BLaER1 treated with 17β-estradiol and CSF1 and Interleukin-3, amounts not matched to agents 10 nM and 100 nM (cell line): ENCODE data around the gene ZNF282.
"Not testable (repeated sequence)": the region's sequence is repeated elsewhere in the genome, so short reads cannot be mapped to it uniquely, and the experiment has no call there.

Experiments
- H3K27ac ChIP-seq, 11 experiments: shearing (Covaris generic); formaldehyde crosslinking; 2 replicates each; pipeline ENCODE4 v1.8.1; 2022
- H3K27me3 ChIP-seq, 11 experiments: shearing (Covaris generic); formaldehyde crosslinking; 2 replicates each; pipeline ENCODE4 v1.8.1; 2022
- H3K36me3 ChIP-seq, 11 experiments: shearing (Covaris generic); formaldehyde crosslinking; 2 replicates each; pipeline ENCODE4 v1.8.1; 2022
- H3K4me1 ChIP-seq, 10 experiments: shearing (Covaris generic); formaldehyde crosslinking; 2 replicates each; pipeline ENCODE4 v1.8.1; 2022
- H3K4me2 ChIP-seq, 11 experiments: shearing (Covaris generic); formaldehyde crosslinking; 2 replicates each; pipeline ENCODE4 v1.8.1; 2022
- H3K4me3 ChIP-seq, 10 experiments: shearing (Covaris generic); formaldehyde crosslinking; 2 replicates each; pipeline ENCODE4 v1.8.1; 2022
- H3K9ac ChIP-seq, 11 experiments: shearing (Covaris generic); formaldehyde crosslinking; 2 replicates each; pipeline ENCODE4 v1.8.1; 2022
- H3K9me3 ChIP-seq, 11 experiments: shearing (Covaris generic); formaldehyde crosslinking; replicated peaks in 1 of 11; 2 replicates each; pipeline ENCODE4 v1.8.1; 2022
- H4K20me1 ChIP-seq, 11 experiments: shearing (Covaris generic); formaldehyde crosslinking; 2 replicates each; pipeline ENCODE4 v1.8.1; 2022
- Cebpa-rat ChIP-seq, 11 experiments: shearing (Covaris generic); IDR thresholded peaks; 2 replicates each; pipeline ENCODE4 v1.8.1; 2022

Gene ZNF282

DNA sequence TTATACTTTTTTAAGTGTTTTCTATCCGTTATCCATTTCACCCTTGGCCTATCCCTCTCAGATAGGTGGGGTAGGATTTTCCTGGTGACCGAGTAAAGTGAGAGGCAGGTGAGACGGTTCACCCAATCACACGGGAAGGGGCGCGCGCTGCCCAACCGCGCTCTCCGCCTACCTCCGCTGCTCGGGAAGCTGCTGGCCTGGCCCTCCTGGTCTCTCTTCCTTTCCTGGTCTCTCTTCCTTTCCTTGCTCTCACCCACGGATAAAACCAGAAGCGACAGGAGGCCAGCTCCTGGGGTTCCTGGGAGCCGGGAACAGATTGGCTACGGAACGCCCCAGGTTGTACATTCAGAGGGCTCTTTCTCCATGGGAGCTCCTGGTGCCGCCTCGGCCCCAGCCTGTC, 29.8 kb downstream of the ZNF282 start:
- Histone ChIP-seq H3K9me3 (no peaks in the 10 kb centered on the region), H3K27ac (no peak overlapping the region), H3K4me1 (peaks cover 0 to 21% (median 15%) of the 10 kb centered on the region in 10 experiments; a peak in 17 of 20 replicates), H3K4me3 (no peak overlapping the region), H3K4me2 (no peak overlapping the region), H3K27me3 (no peaks in the 10 kb centered on the region), H3K36me3 (peaks cover 39 to 67% (median 63%) of the 10 kb centered on the region in 11 experiments), H4K20me1 (peaks cover 0 to 39% (median 14%) of the 10 kb centered on the region in 11 experiments; a peak in 10 of 22 replicates), H3K9ac (no peak overlapping the region)
- no peak for TF ChIP-seq Cebpa-rat (IDR thresholded peaks at IDR 0.05)

DNA sequence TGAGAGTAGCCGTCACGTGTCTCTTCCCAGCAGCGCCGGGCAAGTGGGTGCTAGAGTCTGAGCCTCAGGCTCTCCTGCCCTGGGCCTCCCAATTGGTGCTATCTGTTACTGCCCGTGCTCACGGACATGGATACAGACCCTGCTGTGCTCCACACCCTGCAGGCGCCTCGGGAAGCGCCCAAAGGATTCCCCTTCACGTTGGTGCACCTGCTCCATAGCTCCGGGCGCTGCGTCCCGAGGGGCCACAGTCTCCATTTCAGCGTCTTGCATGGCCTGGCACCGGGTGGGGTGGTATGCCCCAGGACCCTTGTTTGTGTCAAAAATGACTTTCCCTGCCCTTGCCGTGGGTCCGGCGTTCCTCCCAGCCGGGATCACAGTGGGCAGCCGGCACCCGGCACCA, 30.3 kb downstream of the ZNF282 start:
- Histone ChIP-seq H3K4me3 (no peak overlapping the region), H3K27me3 (no peaks in the 10 kb centered on the region), H3K36me3 (peaks cover 39 to 62% (median 58%) of the 10 kb centered on the region in 11 experiments), H3K27ac (no peak overlapping the region), H3K4me1 (peaks cover 0 to 21% (median 14%) of the 10 kb centered on the region in 10 experiments; a peak in 17 of 20 replicates), H3K9me3 (no peaks in the 10 kb centered on the region), H3K9ac (no peak overlapping the region), H3K4me2 (no peak overlapping the region), H4K20me1 (peaks cover 0 to 37% (median 14%) of the 10 kb centered on the region in 11 experiments; a peak in 10 of 22 replicates)
- no peak for TF ChIP-seq Cebpa-rat (IDR thresholded peaks at IDR 0.05)

DNA sequence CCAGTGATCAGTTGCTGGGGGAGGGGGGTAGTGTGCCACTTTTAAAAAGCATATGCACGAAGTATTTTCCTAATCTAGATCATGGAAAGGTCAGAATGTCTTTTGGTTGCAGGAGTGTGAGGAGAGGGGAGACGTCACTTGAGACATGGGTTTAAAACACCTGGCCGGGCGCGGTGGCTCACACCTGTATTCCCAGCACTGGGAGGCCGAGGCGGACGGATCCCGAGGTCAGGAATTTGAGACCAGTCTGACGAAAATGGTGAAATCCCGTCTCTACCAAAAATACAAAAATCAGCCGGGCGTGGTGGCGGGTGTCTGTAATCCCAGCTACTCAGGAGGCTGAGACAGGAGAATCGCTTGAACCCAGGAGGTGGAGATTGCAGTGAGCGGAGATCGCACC, 31.0 kb downstream of the ZNF282 start:
- H3K27me3 ChIP-seq, H3K27ac ChIP-seq, H3K9ac ChIP-seq, H3K4me2 ChIP-seq, H3K9me3 ChIP-seq, H3K4me3 ChIP-seq: not testable (repeated sequence)
- peaks cover 0 to 21% (median 14%) of the 10 kb centered on the region in 10 experiments; a peak in 17 of 20 replicates for H3K4me1 ChIP-seq
- peaks cover 33 to 55% (median 51%) of the 10 kb centered on the region in 11 experiments for H3K36me3 ChIP-seq
- H4K20me1 ChIP-seq, result peaks cover 0 to 30% (median 8%) of the 10 kb centered on the region in 11 experiments; a peak in 10 of 22 replicates

DNA sequence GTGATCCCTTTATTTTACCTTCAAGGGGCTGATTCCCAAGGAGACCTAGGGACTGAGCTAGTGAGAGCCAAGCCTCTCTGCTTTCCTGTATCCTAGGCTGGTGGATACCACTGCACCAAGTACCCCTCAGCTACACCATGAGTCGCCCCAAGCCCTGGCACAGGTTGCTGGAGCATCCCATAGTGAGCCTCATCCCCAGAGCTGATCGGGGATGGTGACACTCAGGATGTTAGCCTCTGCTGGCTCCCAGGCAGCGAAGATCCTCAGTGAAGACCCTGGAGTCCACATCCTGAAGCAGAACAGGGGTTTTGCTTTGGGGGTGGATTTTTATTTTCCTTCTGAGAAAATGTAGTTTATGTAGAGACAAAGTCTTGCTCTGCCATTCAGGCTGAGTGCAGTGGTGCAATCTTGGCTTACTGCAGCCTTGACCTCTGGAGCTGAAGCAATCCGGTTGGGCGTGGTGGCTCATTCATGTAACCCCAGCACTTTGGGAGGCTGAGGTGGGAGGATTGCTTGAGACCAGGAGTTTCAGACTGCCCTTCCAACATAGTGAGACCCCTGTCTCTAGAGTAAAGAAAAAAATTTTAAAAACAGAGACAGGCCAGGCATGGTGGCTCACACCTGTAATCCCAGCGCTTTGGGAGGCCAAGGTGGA, 31.6 kb downstream of the ZNF282 start:
- peaks cover 29 to 51% (median 46%) of the 10 kb centered on the region in 11 experiments for H3K36me3 ChIP-seq
- no peak for TF ChIP-seq Cebpa-rat (IDR thresholded peaks at IDR 0.05)
- H3K9ac ChIP-seq, result no peak overlapping the region
- peaks cover 0 to 27% (median 6%) of the 10 kb centered on the region in 11 experiments; a peak in 10 of 22 replicates for H4K20me1 ChIP-seq
- no peak overlapping the region for H3K27ac ChIP-seq
- no peak overlapping the region for H3K4me2 ChIP-seq
- H3K27me3 ChIP-seq, result no peaks in the 10 kb centered on the region
- H3K4me3 ChIP-seq, result no peak overlapping the region
- H3K9me3 ChIP-seq, result no peaks in the 10 kb centered on the region
- peaks cover 0 to 21% (median 14%) of the 10 kb centered on the region in 10 experiments; a peak in 17 of 20 replicates for H3K4me1 ChIP-seq

DNA sequence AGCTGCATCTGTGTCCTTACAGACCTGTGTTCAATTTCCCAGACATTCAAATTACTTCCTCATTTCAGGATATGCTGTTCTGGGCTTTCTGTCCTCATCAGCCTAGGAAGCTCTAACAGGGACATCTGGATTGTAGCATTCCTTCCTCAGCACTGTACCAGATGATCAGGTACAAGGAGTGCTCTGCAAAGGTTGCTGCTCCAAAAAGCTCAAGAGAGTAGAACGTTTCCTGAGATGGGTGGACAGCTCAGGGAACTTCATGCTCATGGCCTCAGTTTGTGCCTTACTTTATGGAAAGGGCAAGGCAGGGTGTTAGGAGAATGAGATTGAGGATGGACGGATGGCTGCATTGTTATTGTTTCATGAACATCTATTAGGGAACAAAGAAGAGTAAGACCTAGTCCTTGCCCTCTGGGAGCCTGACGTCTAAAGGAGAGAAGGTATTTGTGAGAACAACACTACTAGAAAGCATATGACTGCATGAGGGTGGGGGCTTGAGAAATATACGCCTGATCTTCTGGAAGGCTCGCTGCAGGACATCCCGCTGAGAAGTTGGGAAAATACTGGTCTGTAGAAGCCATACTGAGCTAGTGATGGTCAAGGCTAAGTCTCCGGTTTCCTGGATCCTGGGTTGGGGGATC, 33.6 kb downstream of the ZNF282 start:
- Histone ChIP-seq H3K27me3 (no peaks in the 10 kb centered on the region), H3K36me3 (peaks cover 19 to 34% (median 31%) of the 10 kb centered on the region in 11 experiments), H3K4me1 (peaks cover 0 to 21% (median 14%) of the 10 kb centered on the region in 10 experiments; a peak in 17 of 20 replicates), H3K9ac (no peak overlapping the region), H3K9me3 (no peaks in the 10 kb centered on the region), H3K4me3 (no peak overlapping the region), H4K20me1 (peaks cover 0 to 20% (median 6%) of the 10 kb centered on the region in 11 experiments; a peak in 9 of 22 replicates), H3K4me2 (peak overlapping the region in 8 of 11 experiments; percentile 4 to 50 (median 29); a peak in 11 of 22 replicates), H3K27ac (no peak overlapping the region)
- no peak for TF ChIP-seq Cebpa-rat (IDR thresholded peaks at IDR 0.05)

DNA sequence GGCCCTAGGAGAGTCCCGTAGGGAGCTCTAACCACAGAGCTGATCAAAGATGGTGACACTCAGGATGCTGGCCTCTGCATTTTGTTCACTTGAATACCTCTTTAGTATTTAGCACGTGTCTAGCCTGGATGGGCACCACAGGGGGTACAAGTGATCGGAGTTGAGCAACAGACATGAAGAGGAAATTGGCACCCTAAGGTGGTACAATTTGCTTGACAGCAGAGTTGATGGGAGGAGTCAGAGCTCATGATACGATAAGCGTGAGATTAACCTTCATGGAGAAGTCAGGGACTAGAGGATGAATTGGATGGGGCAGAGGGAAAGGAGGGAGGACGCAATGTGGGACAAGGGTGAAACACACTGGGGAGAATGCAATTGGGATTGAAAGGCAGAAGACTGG, 34.2 kb downstream of the ZNF282 start:
- Histone ChIP-seq H3K9ac (no peak overlapping the region), H3K4me3 (no peak overlapping the region), H3K36me3 (peaks cover 14 to 29% (median 26%) of the 10 kb centered on the region in 11 experiments), H3K9me3 (no peaks in the 10 kb centered on the region), H3K4me2 (peak overlapping the region in 6 of 11 experiments; percentile 4 to 50 (median 36); a peak in 10 of 22 replicates), H3K27ac (no peak overlapping the region), H4K20me1 (peaks cover 0 to 20% (median 6%) of the 10 kb centered on the region in 11 experiments; a peak in 9 of 22 replicates), H3K27me3 (no peaks in the 10 kb centered on the region), H3K4me1 (peaks cover 0 to 21% (median 14%) of the 10 kb centered on the region in 10 experiments; a peak in 17 of 20 replicates)
- TF ChIP-seq Cebpa-rat (IDR thresholded peaks at IDR 0.05), result no peak

DNA sequence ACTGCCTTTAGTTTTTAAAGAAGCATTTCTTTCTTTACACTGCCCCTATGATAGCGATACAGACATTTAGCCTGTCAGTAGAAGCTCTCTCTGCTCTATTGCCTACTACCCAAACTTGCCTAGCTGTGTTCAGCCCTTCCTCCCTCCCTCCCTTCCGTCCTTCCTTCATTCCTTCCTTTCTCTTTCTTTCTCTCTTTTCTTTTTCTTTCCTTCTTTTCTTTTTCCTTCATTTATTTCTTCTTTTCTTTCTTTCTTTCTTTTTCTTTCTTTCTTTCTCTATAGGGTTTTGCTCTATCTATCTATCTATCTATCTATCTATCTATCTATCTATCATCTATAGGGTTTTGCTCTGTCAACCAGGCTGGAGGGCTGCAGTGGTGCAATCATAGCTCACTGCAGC, 37.0 kb downstream of the ZNF282 start:
- Histone ChIP-seq H3K9me3 (peaks cover 0 to 5% (median 0%) of the 10 kb centered on the region in 11 experiments; a peak in 2 of 22 replicates), H3K9ac (no peak overlapping the region), H3K4me3 (no peak overlapping the region), H3K27me3 (no peaks in the 10 kb centered on the region), H3K27ac (no peak overlapping the region), H4K20me1 (peaks cover 0 to 7% (median 0%) of the 10 kb centered on the region in 11 experiments; a peak in 2 of 22 replicates), H3K4me1 (peaks cover 0 to 21% (median 14%) of the 10 kb centered on the region in 10 experiments; a peak in 17 of 20 replicates), H3K4me2 (no peak overlapping the region), H3K36me3 (peaks cover 0 to under 1% (median 0%) of the 10 kb centered on the region in 11 experiments; a peak in 1 of 22 replicates)
- no peak for TF ChIP-seq Cebpa-rat (IDR thresholded peaks at IDR 0.05)

DNA sequence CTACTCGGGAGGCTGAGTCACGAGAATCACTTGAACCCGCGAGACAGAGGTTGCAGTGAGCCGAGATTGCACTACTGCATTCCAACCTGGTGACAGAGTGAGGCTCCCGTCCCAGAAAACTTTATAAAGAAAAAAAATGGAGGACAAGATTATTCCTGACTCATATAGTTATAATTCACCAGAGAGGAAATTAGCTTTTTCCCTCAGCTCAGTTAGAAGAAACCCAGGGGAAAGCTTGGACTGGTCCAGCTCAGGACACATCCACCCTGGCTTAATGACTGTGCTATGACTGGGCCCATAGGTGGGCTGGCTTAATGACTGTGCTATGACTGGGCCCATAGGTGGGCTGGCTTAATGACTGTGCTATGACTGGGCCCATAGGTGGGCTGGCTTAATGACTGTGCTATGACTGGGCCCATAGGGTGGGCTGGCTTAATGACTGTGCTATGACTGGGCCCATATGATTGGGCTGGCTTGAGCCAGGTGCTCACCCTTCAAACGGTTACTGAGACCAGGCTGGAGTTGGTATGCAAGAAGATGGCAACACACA, 38.4 kb downstream of the ZNF282 start:
- H3K9ac ChIP-seq, H3K4me3 ChIP-seq, H3K36me3 ChIP-seq, H3K27ac ChIP-seq, H4K20me1 ChIP-seq, H3K27me3 ChIP-seq, H3K4me2 ChIP-seq, H3K9me3 ChIP-seq: not testable (repeated sequence)
- peaks cover 4 to 14% (median 13%) of the 10 kb centered on the region in 10 experiments for H3K4me1 ChIP-seq

DNA sequence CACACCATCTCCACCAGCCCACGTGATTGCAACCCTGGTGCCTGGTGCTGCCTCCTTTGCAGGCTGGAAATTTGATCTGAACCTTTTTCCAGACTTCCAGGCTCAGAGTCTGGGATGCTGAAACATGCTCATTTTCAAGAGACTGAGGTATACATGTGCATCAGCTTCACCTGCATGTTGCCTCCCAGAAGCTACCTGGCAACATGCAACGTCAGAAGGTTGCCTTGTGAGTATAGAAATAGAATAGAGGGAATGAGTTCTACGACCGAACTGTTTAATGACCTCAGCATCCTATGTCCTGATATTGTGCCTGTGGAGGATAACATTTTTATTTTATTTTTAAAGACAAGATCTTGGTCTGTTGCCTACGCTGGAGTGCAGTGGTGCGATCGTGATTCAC, 42.2 kb downstream of the ZNF282 start:
- Histone ChIP-seq H3K27ac (no peak overlapping the region), H3K4me2 (no peak overlapping the region)
- TF ChIP-seq Cebpa-rat (IDR thresholded peaks at IDR 0.05), result no peak

More for the DNA sequence above, 42.2 kb downstream of the ZNF282 start:
- Histone ChIP-seq H3K27me3 (no peaks in the 10 kb centered on the region), H4K20me1 (peaks cover 0 to 8% (median 0%) of the 10 kb centered on the region in 11 experiments; a peak in 2 of 22 replicates), H3K4me1 (peaks cover 18 to 21% (median 20%) of the 10 kb centered on the region in 10 experiments), H3K9ac (no peak overlapping the region), H3K4me3 (no peak overlapping the region), H3K36me3 (peaks cover 0 to 13% (median 12%) of the 10 kb centered on the region in 11 experiments; a peak in 17 of 22 replicates), H3K9me3 (peaks cover 6 to 20% (median 12%) of the 10 kb centered on the region in 11 experiments; a peak in 20 of 22 replicates)
